GM18873 (cell line): ENCODE data around the gene REV1.
"Not testable (repeated sequence)": the region's sequence is repeated elsewhere in the genome, so short reads cannot be mapped to it uniquely, and the experiment has no call there.

ENCODE experiments used
- ATAC-seq: cut with Tn5 transposase; IDR thresholded peaks from one replicate; pipeline ENCODE4 v1.9.1; 2021; ENCODE audit warnings: mild to moderate bottlenecking, moderate library complexity, moderate number of reproducible peaks; ENCODE audit not compliant: unreplicated experiment, low FRiP score

REV1 gene

GRCh38 chr2:99488539-99489062 is 1.2 kb downstream of the REV1 start:
- no peak for ATAC-seq

DNA sequence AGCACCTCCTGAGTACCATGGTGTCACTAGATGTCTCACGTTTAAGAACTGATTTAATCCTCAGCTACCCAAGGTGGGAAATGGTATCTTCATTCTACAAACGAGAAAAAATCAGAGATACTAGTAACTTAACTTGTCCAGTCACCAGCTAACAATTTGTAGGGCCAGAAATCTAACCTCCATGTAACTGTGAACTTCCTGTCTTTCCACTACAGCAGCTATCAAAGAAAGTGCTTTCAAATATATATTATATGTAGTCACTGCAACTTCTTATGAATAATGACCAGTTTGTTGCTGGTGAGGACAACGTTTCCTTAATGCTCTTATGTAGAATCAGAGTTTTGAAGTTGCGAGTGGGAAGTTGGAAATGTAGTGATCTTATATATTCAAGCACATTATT is 1.9 kb downstream of the REV1 start:
- no peak for ATAC-seq

- ATAC-seq = no peak
Measured at GRCh38 chr2:99485824-99486223, 4.0 kb downstream of the REV1 start.

DNA sequence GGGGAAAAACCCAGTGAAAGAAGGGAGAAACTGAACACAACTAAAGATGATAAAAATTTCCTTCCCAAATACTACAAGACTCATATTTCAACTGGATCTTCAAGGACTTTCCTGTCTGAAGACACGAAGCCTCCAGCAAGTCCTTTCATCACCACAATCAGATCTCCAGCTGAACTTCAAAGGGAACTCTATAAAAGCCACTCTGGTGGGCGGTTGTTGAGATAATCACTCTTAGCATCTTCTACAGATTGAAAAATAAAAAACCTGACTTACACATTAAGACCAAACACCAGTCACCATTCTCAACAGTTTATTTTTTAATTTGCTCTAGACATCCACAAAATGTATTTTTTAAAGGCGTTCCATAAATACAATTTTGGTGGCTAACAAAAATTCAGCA is 4.4 kb downstream of the REV1 start:
- ATAC-seq = no peak

DNA sequence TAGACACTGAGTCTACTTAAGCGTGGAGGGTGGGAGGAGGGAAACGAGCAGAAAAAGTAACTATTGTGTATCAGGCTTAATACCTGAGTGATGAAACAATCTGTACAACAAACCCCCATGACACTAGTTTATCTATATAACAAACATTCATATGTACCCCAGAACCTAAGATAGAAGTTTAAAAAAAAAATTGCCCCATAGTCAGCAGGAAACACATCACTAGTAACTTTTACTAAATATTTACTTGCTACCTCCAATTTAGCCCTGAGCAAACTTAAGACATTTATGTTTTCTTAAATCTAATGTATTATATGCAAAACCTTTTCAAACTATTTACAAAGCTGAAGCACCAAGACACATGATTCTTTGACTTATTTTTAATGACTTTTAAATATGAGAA is 5.6 kb downstream of the REV1 start:
- ATAC-seq = no peak

- no peak for ATAC-seq
Measured at GRCh38 chr2:99481941-99482340, 7.9 kb downstream of the REV1 start.

GRCh38 chr2:99481527-99481926 is 8.3 kb downstream of the REV1 start:
- no peak for ATAC-seq

GRCh38 chr2:99480390-99480789 is 9.4 kb downstream of the REV1 start:
- no peak for ATAC-seq

DNA sequence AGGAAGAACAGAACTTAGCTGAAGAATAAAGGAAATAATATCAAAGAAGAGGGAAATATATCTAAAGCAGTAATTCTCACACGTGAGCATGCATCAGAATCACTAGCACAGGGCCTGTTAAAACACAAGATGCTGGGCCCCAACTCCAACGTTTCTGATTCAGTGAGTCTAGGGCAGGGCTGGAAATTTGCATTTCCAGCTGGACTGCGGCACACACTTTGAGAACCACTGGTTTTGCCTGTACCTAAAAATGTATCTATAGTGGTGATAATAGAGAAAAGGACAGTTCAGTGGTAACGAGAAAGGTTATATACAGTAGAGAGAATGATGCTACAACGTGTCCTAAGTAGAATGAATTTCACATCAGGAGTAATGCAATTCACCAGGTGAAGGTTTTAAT is 11.2 kb downstream of the REV1 start:
- ATAC-seq = no peak

- no peak for ATAC-seq
Measured at GRCh38 chr2:99477054-99477453, 12.8 kb downstream of the REV1 start.

- ATAC-seq = no peak
Measured at GRCh38 chr2:99476629-99477028, 13.2 kb downstream of the REV1 start.

GRCh38 chr2:99475095-99475494 is 14.7 kb downstream of the REV1 start:
- not testable (repeated sequence) for ATAC-seq

- ATAC-seq = no peak
Measured at GRCh38 chr2:99473518-99474083, 16.2 kb downstream of the REV1 start.

GRCh38 chr2:99472600-99472960 is 17.2 kb downstream of the REV1 start:
- ATAC-seq = no peak

DNA sequence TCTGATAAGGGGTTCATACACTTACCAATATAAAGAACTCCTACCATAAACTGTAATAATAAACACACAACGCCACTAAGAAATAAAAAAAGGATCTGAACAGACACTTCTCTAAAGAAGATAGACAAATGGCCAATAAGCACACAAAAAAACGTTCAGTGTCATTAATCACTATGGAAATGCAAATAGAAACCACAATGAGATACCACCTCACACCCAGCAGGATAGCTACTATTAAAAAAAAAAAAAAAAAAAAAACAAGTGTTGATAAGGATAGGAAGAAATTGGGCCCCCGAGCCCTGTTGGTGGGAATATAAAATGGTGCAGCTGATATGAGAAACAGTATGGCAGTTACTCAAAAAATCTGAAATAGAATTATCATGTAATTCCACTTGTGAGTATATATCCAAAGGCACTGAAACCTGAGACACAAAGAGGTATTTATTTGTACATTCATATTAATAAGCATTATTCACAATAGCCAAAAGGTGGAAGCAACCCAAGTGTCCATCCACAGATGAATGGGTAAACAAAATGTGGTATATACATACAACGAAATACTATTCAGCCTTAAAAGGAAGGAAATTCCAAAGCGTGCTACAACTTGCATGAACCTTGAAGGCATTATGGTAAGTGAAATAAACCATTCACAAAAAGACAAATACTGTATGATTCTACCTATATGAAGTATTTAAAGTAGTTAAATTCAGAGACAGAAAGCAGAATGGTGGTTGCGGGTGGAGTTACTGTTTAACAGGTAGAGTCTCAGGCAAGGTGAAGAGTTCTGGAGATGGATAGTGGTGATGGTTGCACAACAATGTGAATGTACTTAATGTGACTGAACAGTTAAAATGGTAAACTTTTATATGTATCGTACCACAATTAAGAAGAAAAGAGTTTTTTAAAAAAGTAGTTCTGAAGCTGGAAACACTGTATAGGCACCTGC is 17.9 kb downstream of the REV1 start:
- ATAC-seq = no peak

GRCh38 chr2:99470957-99471356 is 18.9 kb downstream of the REV1 start:
- ATAC-seq = no peak

GRCh38 chr2:99470459-99470858 is 19.4 kb downstream of the REV1 start:
- not testable (repeated sequence) for ATAC-seq

DNA sequence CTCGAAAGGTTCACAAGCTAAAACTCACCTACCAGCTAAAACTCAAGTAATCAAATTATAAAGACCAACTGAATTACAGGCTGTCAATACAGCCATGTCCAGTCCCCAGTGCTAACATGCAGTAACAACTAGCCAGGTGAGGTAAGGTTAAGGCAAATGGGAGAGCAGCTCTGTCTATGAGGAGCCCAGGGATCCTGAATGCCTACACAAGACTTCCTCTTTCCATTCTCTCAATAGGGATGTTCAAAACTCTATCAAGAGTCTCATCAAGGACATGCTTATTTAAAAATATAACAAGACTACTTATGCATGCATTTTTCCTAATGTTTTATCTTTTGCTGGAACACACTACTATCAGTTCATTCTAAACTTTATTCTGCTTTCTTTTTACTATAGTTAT is 20.4 kb downstream of the REV1 start:
- ATAC-seq = no peak

GRCh38 chr2:99468155-99468554 is 21.7 kb downstream of the REV1 start:
- ATAC-seq = no peak

- no peak for ATAC-seq
Measured at GRCh38 chr2:99467390-99467789, 22.4 kb downstream of the REV1 start.

GRCh38 chr2:99461828-99462483 is 27.9 kb downstream of the REV1 start:
- no peak for ATAC-seq
